A549 (cell line): ENCODE results near the gene SERF2.
"Not testable (repeated sequence)": the region's sequence is repeated elsewhere in the genome, so short reads cannot be mapped to it uniquely, and the experiment has no call there.

ENCODE experiments used
- EP300 ChIP-seq, 2 experiments: fragments of >200 bp; sonication (Bioruptor Twin); formaldehyde crosslinking; IDR thresholded peaks; 2 replicates in 1 of 2; 3 replicates in 1 of 2; pipeline ENCODE4 v1.6.1; 2016 to 2017
- ESRRA ChIP-seq: fragments of 150-350 bp; IDR thresholded peaks from 2 replicates; pipeline ENCODE4 v1.6.1; 2014; ENCODE audit warnings: mild to moderate bottlenecking, low read length, borderline replicate concordance
- FOSL2 ChIP-seq, 2 experiments: fragments of 450-650 bp in 1 of 2; fragments of >200 bp in 1 of 2; sonication (Bioruptor Twin) in 1 of 2; formaldehyde crosslinking; IDR thresholded peaks; 2 replicates each; pipeline versions ENCODE4 v1.5.0 to v1.6.1; 2016 to 2020; ENCODE audit warnings: mild to moderate bottlenecking in 1 of 2, moderate library complexity in 1 of 2
- JUNB ChIP-seq: fragments of >200 bp; sonication (Bioruptor Twin); formaldehyde crosslinking; IDR thresholded peaks from 2 replicates; pipeline ENCODE4 v1.6.1; 2016
- MYC ChIP-seq: IDR thresholded peaks from 2 replicates; pipeline ENCODE4 v1.6.1; 2012; ENCODE audit warnings: mild to moderate bottlenecking, inconsistent platforms, low read length, improper control_type of control experiment, borderline replicate concordance
- NR3C1 ChIP-seq: fragments of >200 bp; sonication (Bioruptor Twin); formaldehyde crosslinking; IDR thresholded peaks from 3 replicates; pipeline ENCODE4 v1.6.1; 2017
- PHF8 ChIP-seq: fragments of 200-600 bp; sonication (generic); IDR thresholded peaks from 2 replicates; pipeline ENCODE4 v1.6.1; 2016; ENCODE audit warnings: low read depth, mild to moderate bottlenecking, antibody characterized with exemption, moderate library complexity, borderline replicate concordance
- POLR2A ChIP-seq: IDR thresholded peaks from 2 replicates; pipeline ENCODE4 v1.6.1; 2012; ENCODE audit warnings: mild to moderate bottlenecking, low read length
- POLR2AphosphoS2 ChIP-seq: conservative IDR thresholded peaks from 2 replicates; pipeline ENCODE4 v1.6.1; 2012; ENCODE audit warnings: low read length, improper control_type of control experiment, inconsistent platforms
- RAD21 ChIP-seq, 2 experiments: fragments of >200 bp in 1 of 2; sonication (Bioruptor Twin) in 1 of 2; formaldehyde crosslinking in 1 of 2; IDR thresholded peaks in 1 of 2; conservative IDR thresholded peaks in 1 of 2; 2 replicates in 1 of 2; 3 replicates in 1 of 2; pipeline ENCODE4 v1.6.1; 2012 to 2018; ENCODE audit warnings: inconsistent platforms in 1 of 2
- ZC3H11A ChIP-seq: fragments of 450-650 bp; IDR thresholded peaks from 2 replicates; pipeline ENCODE4 v1.6.1; 2014; ENCODE audit warnings: antibody characterized with exemption, mild to moderate bottlenecking
- TF ChIP-seq, protein P1 (sequence below): fragments of >200 bp; sonication (Bioruptor Twin); formaldehyde crosslinking; IDR thresholded peaks from 3 replicates; pipeline ENCODE4 v1.5.1; 2016
- TF ChIP-seq, protein P2 (sequence below): fragments of 150-350 bp; IDR thresholded peaks from 2 replicates; pipeline ENCODE4 v1.6.1; 2014; ENCODE audit warnings: low read depth, mild to moderate bottlenecking, low read length
- TF ChIP-seq, protein P3 (sequence below): fragments of 200-600 bp; sonication (generic); IDR thresholded peaks from 2 replicates; pipeline ENCODE4 v1.6.1; 2016; ENCODE audit warnings: antibody characterized with exemption, mild to moderate bottlenecking, moderate library complexity

DNA sequence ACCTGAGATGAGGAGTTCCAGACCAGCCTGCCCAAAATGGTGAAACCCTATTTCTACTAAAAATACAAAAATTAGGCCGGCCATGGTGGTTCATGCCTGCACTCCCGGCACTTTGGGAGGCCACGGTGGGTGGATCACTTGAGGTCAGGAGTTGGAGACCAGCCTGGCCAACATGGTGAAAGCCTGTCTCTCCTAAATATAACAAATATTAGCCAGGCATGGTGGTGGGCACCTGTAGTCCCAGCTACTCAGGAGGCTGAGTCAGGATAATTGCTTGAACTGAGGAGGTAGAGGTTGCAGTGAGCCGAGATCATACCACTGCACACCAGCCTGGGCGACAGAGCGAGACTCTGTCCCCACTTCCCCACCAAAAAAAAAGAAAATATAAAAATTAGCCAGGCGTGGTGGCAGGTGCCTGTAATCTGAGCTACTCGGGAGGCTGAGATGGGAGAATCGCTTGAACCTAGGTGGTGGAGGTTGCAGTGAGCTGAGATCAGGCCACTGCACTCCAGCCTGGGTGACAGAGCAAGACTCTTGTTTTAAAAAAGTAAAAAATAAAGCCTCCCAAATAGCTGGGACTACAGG is 38.7 kb downstream of the SERF2 start:
- TF ChIP-seq POLR2A; ZC3H11A; RAD21 (conservative IDR thresholded peaks at IDR 0.05 in 1 of 2, IDR thresholded peaks at IDR 0.05 in 1 of 2); FOSL2 (IDR thresholded peaks at IDR 0.05); FOSL2 (CRISPR knock-in tag; IDR thresholded peaks at IDR 0.05); POLR2AphosphoS2; NR3C1; EP300 (IDR thresholded peaks at IDR 0.05); ESRRA; PHF8; MYC; JUNB: not testable (repeated sequence)
- TF ChIP-seq, protein P1, sequence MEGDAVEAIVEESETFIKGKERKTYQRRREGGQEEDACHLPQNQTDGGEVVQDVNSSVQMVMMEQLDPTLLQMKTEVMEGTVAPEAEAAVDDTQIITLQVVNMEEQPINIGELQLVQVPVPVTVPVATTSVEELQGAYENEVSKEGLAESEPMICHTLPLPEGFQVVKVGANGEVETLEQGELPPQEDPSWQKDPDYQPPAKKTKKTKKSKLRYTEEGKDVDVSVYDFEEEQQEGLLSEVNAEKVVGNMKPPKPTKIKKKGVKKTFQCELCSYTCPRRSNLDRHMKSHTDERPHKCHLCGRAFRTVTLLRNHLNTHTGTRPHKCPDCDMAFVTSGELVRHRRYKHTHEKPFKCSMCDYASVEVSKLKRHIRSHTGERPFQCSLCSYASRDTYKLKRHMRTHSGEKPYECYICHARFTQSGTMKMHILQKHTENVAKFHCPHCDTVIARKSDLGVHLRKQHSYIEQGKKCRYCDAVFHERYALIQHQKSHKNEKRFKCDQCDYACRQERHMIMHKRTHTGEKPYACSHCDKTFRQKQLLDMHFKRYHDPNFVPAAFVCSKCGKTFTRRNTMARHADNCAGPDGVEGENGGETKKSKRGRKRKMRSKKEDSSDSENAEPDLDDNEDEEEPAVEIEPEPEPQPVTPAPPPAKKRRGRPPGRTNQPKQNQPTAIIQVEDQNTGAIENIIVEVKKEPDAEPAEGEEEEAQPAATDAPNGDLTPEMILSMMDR: not testable (repeated sequence)
- TF ChIP-seq, protein P2, sequence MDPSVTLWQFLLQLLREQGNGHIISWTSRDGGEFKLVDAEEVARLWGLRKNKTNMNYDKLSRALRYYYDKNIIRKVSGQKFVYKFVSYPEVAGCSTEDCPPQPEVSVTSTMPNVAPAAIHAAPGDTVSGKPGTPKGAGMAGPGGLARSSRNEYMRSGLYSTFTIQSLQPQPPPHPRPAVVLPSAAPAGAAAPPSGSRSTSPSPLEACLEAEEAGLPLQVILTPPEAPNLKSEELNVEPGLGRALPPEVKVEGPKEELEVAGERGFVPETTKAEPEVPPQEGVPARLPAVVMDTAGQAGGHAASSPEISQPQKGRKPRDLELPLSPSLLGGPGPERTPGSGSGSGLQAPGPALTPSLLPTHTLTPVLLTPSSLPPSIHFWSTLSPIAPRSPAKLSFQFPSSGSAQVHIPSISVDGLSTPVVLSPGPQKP: not testable (repeated sequence)
- TF ChIP-seq, protein P3, sequence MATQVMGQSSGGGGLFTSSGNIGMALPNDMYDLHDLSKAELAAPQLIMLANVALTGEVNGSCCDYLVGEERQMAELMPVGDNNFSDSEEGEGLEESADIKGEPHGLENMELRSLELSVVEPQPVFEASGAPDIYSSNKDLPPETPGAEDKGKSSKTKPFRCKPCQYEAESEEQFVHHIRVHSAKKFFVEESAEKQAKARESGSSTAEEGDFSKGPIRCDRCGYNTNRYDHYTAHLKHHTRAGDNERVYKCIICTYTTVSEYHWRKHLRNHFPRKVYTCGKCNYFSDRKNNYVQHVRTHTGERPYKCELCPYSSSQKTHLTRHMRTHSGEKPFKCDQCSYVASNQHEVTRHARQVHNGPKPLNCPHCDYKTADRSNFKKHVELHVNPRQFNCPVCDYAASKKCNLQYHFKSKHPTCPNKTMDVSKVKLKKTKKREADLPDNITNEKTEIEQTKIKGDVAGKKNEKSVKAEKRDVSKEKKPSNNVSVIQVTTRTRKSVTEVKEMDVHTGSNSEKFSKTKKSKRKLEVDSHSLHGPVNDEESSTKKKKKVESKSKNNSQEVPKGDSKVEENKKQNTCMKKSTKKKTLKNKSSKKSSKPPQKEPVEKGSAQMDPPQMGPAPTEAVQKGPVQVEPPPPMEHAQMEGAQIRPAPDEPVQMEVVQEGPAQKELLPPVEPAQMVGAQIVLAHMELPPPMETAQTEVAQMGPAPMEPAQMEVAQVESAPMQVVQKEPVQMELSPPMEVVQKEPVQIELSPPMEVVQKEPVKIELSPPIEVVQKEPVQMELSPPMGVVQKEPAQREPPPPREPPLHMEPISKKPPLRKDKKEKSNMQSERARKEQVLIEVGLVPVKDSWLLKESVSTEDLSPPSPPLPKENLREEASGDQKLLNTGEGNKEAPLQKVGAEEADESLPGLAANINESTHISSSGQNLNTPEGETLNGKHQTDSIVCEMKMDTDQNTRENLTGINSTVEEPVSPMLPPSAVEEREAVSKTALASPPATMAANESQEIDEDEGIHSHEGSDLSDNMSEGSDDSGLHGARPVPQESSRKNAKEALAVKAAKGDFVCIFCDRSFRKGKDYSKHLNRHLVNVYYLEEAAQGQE: not testable (repeated sequence)
